ENCODE measurements around the gene ESYT3. TPM values are rescaled to one million over a fixed set of nuclear protein-coding genes. Genes with fewer than 3 reads are reported as not detected.
"Not testable (repeated sequence)": the region's sequence is repeated elsewhere in the genome, so short reads cannot be mapped to it uniquely, and the experiment has no call there.

ESYT3 gene
- total RNA-seq, 1 donor from 2014 or later, result 66.4 TPM

- intact Hi-C loops (cut with DNase I), result no loop called here
- no peak overlapping the region for H3K27ac ChIP-seq
- H3K4me1 ChIP-seq, result no peaks in the 10 kb centered on the region
- ATAC-seq (no peak), DNase-seq (no peak)
- no peaks in the 10 kb centered on the region for H3K9me3 ChIP-seq
- no peaks in the 10 kb centered on the region for H3K27me3 ChIP-seq
- H3K36me3 ChIP-seq, result peaks cover 21% of the 10 kb centered on the region
- no peak for TF ChIP-seq CTCF (IDR thresholded peaks at IDR 0.05)
- H3K4me3 ChIP-seq, result no peak overlapping the region
Observed at GRCh38 chr3:138507524-138507923, 73.1 kb downstream of the ESYT3 start.

- intact Hi-C loops (cut with DNase I), result no loop called here
Observed at GRCh38 chr3:138509586-138509985, 75.2 kb downstream of the ESYT3 start.

GRCh38 chr3:138511945-138512344 lies 77.5 kb downstream of the ESYT3 start:
- H3K4me1 ChIP-seq, result no peaks in the 10 kb centered on the region
- peaks cover 7% of the 10 kb centered on the region for H3K36me3 ChIP-seq
- intact Hi-C loops (cut with DNase I), result no loop called here
- H3K27ac ChIP-seq, result no peak overlapping the region
- no peaks in the 10 kb centered on the region for H3K27me3 ChIP-seq
- DNase-seq (no peak), ATAC-seq (no peak)
- no peaks in the 10 kb centered on the region for H3K9me3 ChIP-seq
- no peak for TF ChIP-seq CTCF (IDR thresholded peaks at IDR 0.05)
- H3K4me3 ChIP-seq, result no peak overlapping the region

More at GRCh38 chr3:138509586-138509985, 75.2 kb downstream of the ESYT3 start:
- ATAC-seq, result no peak
- Histone ChIP-seq H3K27me3 (no peaks in the 10 kb centered on the region), H3K27ac (no peak overlapping the region), H3K36me3 (peaks cover 18% of the 10 kb centered on the region), H3K4me1 (no peaks in the 10 kb centered on the region), H3K9me3 (no peaks in the 10 kb centered on the region), H3K4me3 (no peak overlapping the region)
- no peak for TF ChIP-seq CTCF (IDR thresholded peaks at IDR 0.05)
- no peak for DNase-seq

- Histone ChIP-seq H3K9me3 (no peaks in the 10 kb centered on the region), H3K27ac (no peak overlapping the region), H3K4me1 (no peaks in the 10 kb centered on the region), H3K4me3 (no peak overlapping the region), H3K27me3 (no peaks in the 10 kb centered on the region), H3K36me3 (peaks cover 7% of the 10 kb centered on the region)
- no peak for TF ChIP-seq CTCF (IDR thresholded peaks at IDR 0.05)
- ATAC-seq (peak; percentile 88), DNase-seq (no peak)
- intact Hi-C loops (cut with DNase I), result no loop called here
Observed at GRCh38 chr3:138513090-138513843, 78.9 kb downstream of the ESYT3 start.

GRCh38 chr3:138521445-138521844 lies 87.0 kb downstream of the ESYT3 start:
- intact Hi-C loops (cut with DNase I); H3K36me3 ChIP-seq; H3K27ac ChIP-seq; H3K4me1 ChIP-seq; H3K9me3 ChIP-seq; H3K4me3 ChIP-seq; ATAC-seq; DNase-seq; H3K27me3 ChIP-seq: not testable (repeated sequence)

Other genes starting within 250 kb of the ESYT3 start
- 50.3 TPM for gene ARMC8, start 247.3 kb upstream of the ESYT3 start, total RNA-seq
- not detected for gene NME9, start 104.8 kb upstream of the ESYT3 start, total RNA-seq
- 79.4 TPM for gene MRAS, start 86.0 kb upstream of the ESYT3 start, total RNA-seq
- 46.3 TPM for gene CEP70, start 159.6 kb downstream of the ESYT3 start, total RNA-seq
- 11.5 TPM for gene FAIM, start 174.2 kb downstream of the ESYT3 start, total RNA-seq